K562 (cell line): Measurements from ENCODE around the gene BCAR1. TPM values are rescaled to one million over a fixed set of nuclear protein-coding genes. Genes with fewer than 3 reads are reported as not detected.

Experiments
- ATAC-seq: fragments of 200-7000 bp; cut with Tn5 transposase; 3 replicates; pipeline ENCODE4 v1.9.1; 2020; ENCODE audit warnings: moderate library complexity
- BruUV-seq: library from RNA; stranded (reverse); fragments of 400-500 nt; replicated peaks from 2 replicates; lab custom pipeline; 2021; lab: Mats Ljungman, UMichigan
- CTCF ChIA-PET: fragments of 300-600 bp; formaldehyde crosslinking; extraction: SDS; loops from one replicate; lab custom pipeline; 2021; ENCODE audit warnings: low intra/inter-chr PET ratio; lab: Yijun Ruan, JAX
- POLR2A ChIA-PET: fragments of 300-600, 350-650 bp; sonication (Branson Sonifier 250); formaldehyde crosslinking; extraction: SDS; loops from one replicate; lab custom pipeline; 2021; ENCODE audit warnings: antibody characterized with exemption, inconsistent platforms; lab: Yijun Ruan, JAX
- DNase-seq, 4 experiments: peaks; one replicate each; pipeline versions ENCODE4 v3.0.0 to v3.0.0-alpha.2; 2011 to 2018; ENCODE audit warnings: low spot score in 3 of 4, mixed read lengths in 3 of 4; ENCODE audit errors: extremely low read depth in 1 of 4
- FAIRE-seq: peaks from 2 replicates; lab custom pipeline; 2011; peaks lifted over from hg19 to GRCh38; lab: Jason Lieb, UNC
- H2AFZ ChIP-seq: 2 replicates; pipeline ENCODE4 v1.6.0; 2011; ENCODE audit warnings: low read depth, low read length, control low read depth, inconsistent platforms
- H3K27ac ChIP-seq: fragments of 200-600 bp; 3 replicates; pipeline ENCODE4 v1.8.0; 2011; ENCODE audit warnings: low read depth, mild to moderate bottlenecking, control low read depth, inconsistent platforms, low read length, moderate library complexity, mixed read lengths; ENCODE audit errors: extremely low read depth
- H3K27me3 ChIP-seq, 2 experiments: fragments of 300-600 bp in 1 of 2; 2 replicates in 1 of 2; 3 replicates in 1 of 2; pipeline versions ENCODE4 v1.6.0 to v1.8.0; 2011; ENCODE audit warnings: inconsistent platforms in 2 of 2, low read length in 2 of 2, mild to moderate bottlenecking in 1 of 2, mixed read lengths in 1 of 2, moderate library complexity in 1 of 2; ENCODE audit not compliant: control insufficient read depth in 2 of 2, insufficient read depth in 2 of 2
- H3K36me3 ChIP-seq: fragments of 300-600 bp; 3 replicates; pipeline ENCODE4 v1.8.0; 2011; ENCODE audit warnings: mild to moderate bottlenecking, low read length, inconsistent platforms; ENCODE audit not compliant: control insufficient read depth, insufficient read depth
- H3K4me1 ChIP-seq, 2 experiments: fragments of 200-600 bp in 1 of 2; replicated peaks in 1 of 2; 2 replicates in 1 of 2; 3 replicates in 1 of 2; pipeline versions ENCODE4 v1.5.1 to v1.8.0; 2011; ENCODE audit warnings: inconsistent platforms in 2 of 2, low read length in 2 of 2, mild to moderate bottlenecking in 1 of 2, mixed read lengths in 1 of 2, moderate library complexity in 1 of 2; ENCODE audit not compliant: control insufficient read depth in 2 of 2, insufficient read depth in 2 of 2
- H3K4me2 ChIP-seq: 2 replicates; pipeline ENCODE4 v1.6.1; 2011; ENCODE audit warnings: low read length, control low read depth, inconsistent platforms, mixed read lengths; ENCODE audit not compliant: insufficient read depth
- H3K4me3 ChIP-seq: fragments of 200-600 bp; sonication (generic), shearing (Covaris generic); 2 replicates; pipeline ENCODE4 v1.5.1; 2016; ENCODE audit warnings: control low read depth, inconsistent platforms
- H3K79me2 ChIP-seq: fragments of 200-600 bp; 3 replicates; pipeline ENCODE4 v1.8.0; 2011; ENCODE audit warnings: low read length, inconsistent platforms; ENCODE audit not compliant: control insufficient read depth, insufficient read depth
- H3K9ac ChIP-seq, 2 experiments: 2 replicates each; pipeline versions ENCODE4 v1.6.0 to v1.6.1; 2011; ENCODE audit warnings: low read depth in 2 of 2, low read length in 2 of 2, control low read depth in 1 of 2, inconsistent platforms in 1 of 2, mild to moderate bottlenecking in 1 of 2, mixed read lengths in 1 of 2; ENCODE audit not compliant: insufficient read depth in 1 of 2
- H3K9me1 ChIP-seq: one replicate; pipeline ENCODE4 v1.6.0; 2011; ENCODE audit warnings: inconsistent platforms, mild to moderate bottlenecking, low read length, moderate library complexity; ENCODE audit not compliant: control insufficient read depth, insufficient read depth
- H3K9me3 ChIP-seq: replicated peaks from 2 replicates; pipeline ENCODE4 v1.5.1; 2011; ENCODE audit warnings: low read depth, low read length, inconsistent platforms; ENCODE audit not compliant: control insufficient read depth, insufficient read depth
- H4K20me1 ChIP-seq: replicated peaks from 2 replicates; pipeline ENCODE4 v1.6.1; 2011; ENCODE audit warnings: low read length, inconsistent platforms, mixed read lengths; ENCODE audit not compliant: control insufficient read depth, insufficient read depth
- CTBP1 ChIP-seq: fragments of 450-650 bp; IDR thresholded peaks from 2 replicates; pipeline ENCODE4 v1.6.1; 2016; ENCODE audit warnings: borderline replicate concordance
- ESRRA ChIP-seq: fragments of 450-650 bp; IDR thresholded peaks from 2 replicates; pipeline ENCODE4 v1.6.1; 2014; ENCODE audit warnings: low read depth, mild to moderate bottlenecking, moderate library complexity, borderline replicate concordance
- HNRNPL ChIP-seq: fragments of 200-400 bp; formaldehyde crosslinking; IDR thresholded peaks from 2 replicates; pipeline ENCODE4 v1.6.1; 2017; ENCODE audit warnings: low read depth, mild to moderate bottlenecking, low read length
- IFI16 ChIP-seq: fragments of 250-450 bp; sonication (Bioruptor Pico); IDR thresholded peaks from 2 replicates; pipeline ENCODE4 v2.1.2; 2022; ENCODE audit warnings: mild to moderate bottlenecking, inconsistent platforms
- JUND ChIP-seq, 2 experiments: IDR thresholded peaks; 2 replicates in 1 of 2; 3 replicates in 1 of 2; pipeline ENCODE4 v1.6.1; 2011; ENCODE audit warnings: borderline replicate concordance in 2 of 2, low read depth in 2 of 2, low read length in 2 of 2, improper control_type of control experiment in 1 of 2, missing biosample characterization in 1 of 2, missing genetic modification characterization in 1 of 2, missing genetic modification reagents in 1 of 2
- NEUROD1 ChIP-seq: fragments of 150-350 bp; IDR thresholded peaks from 2 replicates; pipeline ENCODE4 v1.6.1; 2014; ENCODE audit warnings: borderline replicate concordance, low read length, low read depth; ENCODE audit not compliant: partially characterized antibody
- RBBP5 ChIP-seq: fragments of 200-600 bp; sonication (generic); IDR thresholded peaks from 2 replicates; pipeline ENCODE4 v1.6.1; 2012; ENCODE audit warnings: borderline replicate concordance, mild to moderate bottlenecking, low read length, control low read depth, inconsistent platforms; ENCODE audit not compliant: insufficient read depth, poor library complexity, severe bottlenecking
- SNRNP70 ChIP-seq: fragments of 200-400 bp; formaldehyde crosslinking; optimal IDR thresholded peaks from 2 replicates; pipeline ENCODE3; 2017; ENCODE audit warnings: low read depth, low read length
- TCF7L2 ChIP-seq: fragments of 150-350 bp; IDR thresholded peaks from 2 replicates; pipeline ENCODE4 v1.6.1; 2016; ENCODE audit warnings: low read depth, mild to moderate bottlenecking, low read length, moderate library complexity
- ZFPM2 ChIP-seq: fragments of 250-450 bp; sonication (Bioruptor Pico); IDR thresholded peaks from 2 replicates; pipeline ENCODE4 v1.5.1; 2022; ENCODE audit warnings: mild to moderate bottlenecking
- ZFX ChIP-seq: sonication (generic); formaldehyde crosslinking; IDR thresholded peaks from 2 replicates; pipeline ENCODE4 v1.8.0; 2022; ENCODE audit warnings: mild to moderate bottlenecking, missing genetic modification reagents, moderate library complexity
- ZNF280A ChIP-seq: fragments of 450-650 bp; IDR thresholded peaks from 2 replicates; pipeline ENCODE4 v1.6.1; 2018; ENCODE audit warnings: mild to moderate bottlenecking, low read depth; ENCODE audit not compliant: partially characterized antibody
- ZNF445 ChIP-seq: fragments of 250-450 bp; sonication (Bioruptor Pico); IDR thresholded peaks from 2 replicates; pipeline ENCODE4 v1.4.0; 2020; ENCODE audit warnings: low read depth, mild to moderate bottlenecking, moderate library complexity
- ZNF512 ChIP-seq: IDR thresholded peaks from 2 replicates; pipeline ENCODE4 v1.6.1; 2016; ENCODE audit warnings: missing genetic modification characterization, missing compliant biosample characterization
- WGBS: fragments of 100-300 bp; shearing (Covaris generic); methylation state at CpG from one replicate; pipeline ENCODE4 v1.1.6; 2016; ENCODE audit warnings: low coverage, mixed read lengths; ENCODE audit not compliant: insufficient coverage; ENCODE audit errors: missing lambda C conversion rate; 5-methylcytosine and 5-hydroxymethylcytosine counted together
- in situ Hi-C: fragments of 300-500 bp; cut with MboI; formaldehyde crosslinking; loops from 4 replicates; pipeline ENCODE4 v1.15.0; 2018; ENCODE audit warnings: inconsistent platforms, mixed read lengths
- intact Hi-C: fragments of 100-400 bp; cut with micrococcal nuclease; formaldehyde crosslinking; loops from 2 replicates; pipeline ENCODE4 v1.14.2; 2022
- polyA plus RNA-seq, 8 experiments: library from polyadenylated mRNA; depleted of rRNA in 4 of 8; stranded (reverse) in 5 of 8; unstranded in 3 of 8; fragments of >200 nt; fragmentation: Nextera tagmentation in 2 of 8; fragmentation: Illumina TruSeq in 1 of 8; extraction: Ambion mirVana in 2 of 8; extraction: Trizol in 1 of 8; gene quantifications; 2 replicates each; pipeline versions ENCODE4 v1.2.1 to v1.2.3, GENCODE V29; 2011 to 2014; ENCODE audit warnings: inconsistent platforms in 1 of 8, missing spikeins in 1 of 8
- total RNA-seq, 7 experiments: library from RNA; depleted of rRNA in 6 of 7; stranded (reverse); fragments of >200 nt in 6 of 7; fragmentation: Illumina TruSeq in 2 of 7; extraction: Trizol in 2 of 7; gene quantifications; 2 replicates each; pipeline versions ENCODE4 v1.2.1 to v1.2.3, GENCODE V29; 2011 to 2021; ENCODE audit warnings: low replicate concordance in 1 of 7

The BCAR1 gene
- total and polyA plus RNA-seq, 9 of the 15 experiments (the other 6 are each of a cell fraction or from before 2014, with no cell fraction given) = 0.10 to 26.3 (median 3.6) TPM

GRCh38 chr16:75263963-75264445 is 12.6 kb upstream of the BCAR1 start (continued):
- TF ChIP-seq ZNF445 (CRISPR knock-in tag) (no peak), ZFPM2 (no peak), RBBP5 (no peak), SNRNP70 (no peak), TCF7L2 (no peak), ZNF512 (tag) (no peak), ZFX (CRISPR knock-in tag) (no peak), NEUROD1 (no peak)

GRCh38 chr16:75263291-75263962 is 12.0 kb upstream of the BCAR1 start:
- CTCF ChIA-PET = no interaction called here
- no peak overlapping the region for H2AFZ ChIP-seq
- POLR2A ChIA-PET = interaction anchor here (1.0 kb wide), 1 partner anchor 12 kb away, joined by 4 read pairs; the partner anchor contains the start of gene BCAR1
- DNase-seq (no peak), ATAC-seq (no peak), FAIRE-seq (no peak)
- H3K9me3 ChIP-seq = no peaks in the 10 kb centered on the region
- H3K9ac ChIP-seq = peak overlapping the region in 1 of 2 experiments; percentile 68; a peak in 2 of 4 replicates
- in situ Hi-C loops = no loop called here
- H3K36me3 ChIP-seq = no peaks in the 10 kb centered on the region
- no peak overlapping the region for H3K4me2 ChIP-seq
- no peak overlapping the region for H3K4me3 ChIP-seq
- BruUV-seq = no TSS peak
- H3K9me1 ChIP-seq = no peaks in the 10 kb centered on the region
- H3K4me1 ChIP-seq = peaks cover 4 to 59% of the 10 kb centered on the region in 2 experiments; a peak in 3 of 5 replicates
- 0 out of 2 replicates have a peak, but pooled peaks cover under 1% of the 10 kb centered on the region for H4K20me1 ChIP-seq
- H3K27me3 ChIP-seq = no peaks in the 10 kb centered on the region
- WGBS = 77% methylated on average over 9 of the region's 14 CpGs
- TF ChIP-seq ESRRA (no peak), CTBP1 (no peak), NEUROD1 (no peak), IFI16 (CRISPR knock-in tag) (no peak), ZNF280A (no peak), HNRNPL (no peak), JUND (IDR thresholded peaks at IDR 0.05; ENCODE audit: borderline replicate concordance, low read depth, low read length) (no peak), JUND (tag; IDR thresholded peaks at IDR 0.05; ENCODE audit: borderline replicate concordance, low read depth, low read length) (no peak)
- H3K27ac ChIP-seq = no peak overlapping the region
- intact Hi-C loops = no loop called here
- H3K79me2 ChIP-seq = peaks cover 6% of the 10 kb centered on the region; the same call in 1 of the 3 replicates
